Testis (tissue), 3 donors: ENCODE results near the gene PLG. TPM values are rescaled to one million over a fixed set of nuclear protein-coding genes. Genes with fewer than 3 reads are reported as not detected.
"Not testable (repeated sequence)": the region's sequence is repeated elsewhere in the genome, so short reads cannot be mapped to it uniquely, and the experiment has no call there.

Source experiments
- DNase-seq: peaks from one replicate; pipeline ENCODE4 v3.0.0-alpha.2; 2019
- H3K27ac ChIP-seq, 2 donors: fragments of 200-600 bp; sonication (generic); one replicate each; pipeline ENCODE4 v1.5.1; 2019
- H3K27me3 ChIP-seq: fragments of 200-600 bp; sonication (generic); one replicate; pipeline ENCODE4 v1.5.1; 2019
- H3K36me3 ChIP-seq: fragments of 200-600 bp; sonication (generic); one replicate; pipeline ENCODE4 v1.5.1; 2017; ENCODE audit warnings: low read depth; ENCODE audit errors: missing control alignments
- H3K4me1 ChIP-seq: fragments of 200-600 bp; sonication (generic); one replicate; pipeline ENCODE4 v1.5.1; 2019
- H3K4me3 ChIP-seq, 2 donors: fragments of 200-600 bp; sonication (generic); one replicate each; pipeline ENCODE4 v1.5.1; 2017 to 2019
- H3K9me3 ChIP-seq: fragments of 200-600 bp; sonication (generic); one replicate; pipeline ENCODE4 v1.5.1; 2017
- CTCF ChIP-seq, 3 experiments: fragments of 450-650 bp in 2 of 3; fragments of 200-600 bp in 1 of 3; sonication (generic) in 1 of 3; IDR thresholded peaks; one replicate each; pipeline ENCODE4 v1.5.1; 2016 to 2019; ENCODE audit warnings: antibody characterized with exemption in 3 of 3, mild to moderate bottlenecking in 2 of 3, moderate library complexity in 1 of 3
- POLR2A ChIP-seq: fragments of 450-650 bp; IDR thresholded peaks from one replicate; pipeline ENCODE4 v1.6.1; 2017; ENCODE audit warnings: antibody characterized with exemption, mild to moderate bottlenecking, moderate library complexity
- WGBS, 2 donors: methylation state at CpG; one replicate each; pipeline ENCODE4 v1.1.5; 2018; 5-methylcytosine and 5-hydroxymethylcytosine counted together
- intact Hi-C: fragments of 100-400 bp; cut with DNase I; formaldehyde crosslinking; loops from one replicate; pipeline ENCODE4 v1.15.1; 2023; ENCODE audit warnings: low total_unique reads
- polyA plus RNA-seq: library from polyadenylated mRNA; stranded (reverse); fragments of 350-450 nt; fragmentation: Illumina TruSeq; extraction: RNeasy Lipid Tissue Mini Kit (QIAGEN cat#74804); gene quantifications from one replicate; pipeline ENCODE4 v1.2.3, GENCODE V29; 2014; ENCODE audit warnings: low read depth, low replicate concordance; ENCODE audit not compliant: insufficient read depth
- total RNA-seq, 2 donors: library from RNA; depleted of rRNA; stranded (reverse); fragments of >200 nt; gene quantifications; one replicate each; pipeline ENCODE4 v1.2.3, GENCODE V29; 2016

The PLG gene
- total and polyA plus RNA-seq, 3 donors from 2014 or later = 0.62 to 1.5 TPM; not detected in 1

DNA sequence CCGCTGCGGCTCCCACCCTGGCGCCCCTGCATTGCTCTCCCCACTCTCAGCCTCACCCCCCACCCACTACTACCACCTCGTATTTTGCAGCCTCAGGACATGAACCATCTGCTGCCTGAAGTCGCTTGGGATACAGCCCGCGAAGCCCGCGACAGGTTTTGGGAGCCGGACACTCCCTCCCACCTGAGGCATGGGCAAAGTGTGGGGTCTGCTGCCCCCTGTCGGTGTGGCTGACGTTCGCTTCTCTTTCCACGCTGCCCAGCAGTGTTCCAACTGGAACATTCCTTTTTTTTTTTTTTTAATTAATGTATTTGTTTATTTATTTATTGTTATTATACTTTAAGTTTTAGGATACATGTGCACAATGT lies 22.7 kb upstream of the PLG start:
- no peak overlapping the region for H3K27ac ChIP-seq
- no peaks in the 10 kb centered on the region for H3K9me3 ChIP-seq
- no peaks in the 10 kb centered on the region for H3K4me1 ChIP-seq
- intact Hi-C loops = no loop called here
- no peaks in the 10 kb centered on the region for H3K27me3 ChIP-seq
- H3K36me3 ChIP-seq = no peaks in the 10 kb centered on the region
- DNase-seq = peak; percentile 64
- peak in 2 of 3 experiments; percentile 13 to 31 for TF ChIP-seq CTCF (IDR thresholded peaks at IDR 0.05)
- TF ChIP-seq POLR2A = no peak
- H3K4me3 ChIP-seq = peak overlapping the region; percentile 41 to 58
- 2 to 7% methylated on average over 13 of the region's 14 CpGs for WGBS, 2 donors

DNA sequence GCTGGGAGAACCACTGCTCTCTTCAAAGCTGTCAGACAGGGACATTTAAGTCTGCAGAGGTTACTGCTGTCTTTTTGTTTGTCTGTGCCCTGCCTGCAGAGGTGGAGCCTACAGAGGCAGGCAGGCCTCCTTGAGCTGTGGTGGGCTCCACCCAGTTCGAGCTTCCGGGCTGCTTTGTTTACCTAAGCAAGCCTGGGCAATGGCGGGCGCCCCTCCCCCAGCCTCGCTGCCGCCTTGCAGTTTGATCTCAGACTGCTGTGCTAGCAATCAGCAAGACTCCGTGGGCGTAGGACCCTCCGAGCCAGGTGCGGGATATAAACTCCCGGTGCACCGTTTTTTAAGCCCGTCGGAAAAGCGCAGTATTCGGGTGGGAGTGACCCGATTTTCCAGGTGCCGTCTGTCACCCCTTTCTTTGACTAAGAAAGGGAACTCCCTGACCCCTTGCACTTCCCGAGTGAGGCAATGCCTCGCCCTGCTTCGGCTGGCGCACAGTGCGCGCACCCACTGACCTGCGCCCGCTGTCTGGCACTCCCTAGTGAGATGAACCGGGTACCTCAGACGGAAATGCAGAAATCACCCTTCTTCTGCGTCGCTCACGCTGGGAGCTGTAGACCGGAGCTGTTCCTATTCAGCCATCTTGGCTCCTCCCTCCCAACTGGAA lies 16.8 kb upstream of the PLG start:
- intact Hi-C loops, H3K27me3 ChIP-seq, DNase-seq, H3K4me1 ChIP-seq, H3K27ac ChIP-seq, H3K4me3 ChIP-seq, H3K9me3 ChIP-seq, H3K36me3 ChIP-seq: not testable (repeated sequence)
- 91 to 92% methylated on average over 24 to 29 of the region's 32 CpGs for WGBS, 2 donors

DNA sequence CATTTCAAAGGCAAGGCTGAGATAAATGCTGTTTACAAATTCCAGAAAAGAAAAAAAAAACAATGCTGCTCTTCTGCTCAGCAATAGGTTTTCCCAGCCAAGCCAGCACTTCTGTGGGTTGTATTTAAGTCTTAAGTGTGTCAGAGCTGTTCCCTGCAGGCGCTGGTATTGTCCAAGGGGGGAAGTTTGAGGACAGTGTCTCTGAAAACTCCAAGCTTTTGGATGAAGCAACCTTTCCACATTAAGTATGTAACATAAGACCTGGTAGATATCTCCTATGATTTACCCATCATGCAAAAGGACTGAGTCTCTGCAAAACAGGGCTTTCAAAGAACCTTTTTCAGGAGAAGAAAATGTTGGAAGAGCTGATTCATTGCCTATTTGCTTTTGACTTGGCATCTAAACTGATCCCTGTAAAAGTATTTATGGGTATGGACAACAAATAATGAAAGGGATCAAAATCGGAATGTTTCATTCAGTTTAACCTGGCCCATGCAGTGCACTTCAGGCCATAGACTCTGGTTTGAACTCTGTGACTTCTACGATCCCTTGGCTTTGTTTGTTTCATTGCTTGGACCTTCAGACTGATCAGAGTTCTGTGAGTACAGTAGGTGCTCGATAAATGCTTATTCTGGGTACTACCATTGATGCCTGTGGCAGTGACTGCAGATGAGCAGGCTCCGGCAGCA lies 16.1 kb upstream of the PLG start:
- WGBS, 2 donors = 78 to 86% methylated on average over 5 of the region's 5 CpGs
- H3K36me3 ChIP-seq = no peaks in the 10 kb centered on the region
- H3K27me3 ChIP-seq = no peaks in the 10 kb centered on the region
- no peaks in the 10 kb centered on the region for H3K4me1 ChIP-seq
- no peak overlapping the region for H3K4me3 ChIP-seq
- no peaks in the 10 kb centered on the region for H3K9me3 ChIP-seq
- H3K27ac ChIP-seq = no peak overlapping the region
- TF ChIP-seq CTCF (IDR thresholded peaks at IDR 0.05) = no peak
- TF ChIP-seq POLR2A = no peak
- intact Hi-C loops = no loop called here
- no peak for DNase-seq

- no peak overlapping the region for H3K4me3 ChIP-seq
- H3K27ac ChIP-seq = no peak overlapping the region
- no peaks in the 10 kb centered on the region for H3K36me3 ChIP-seq
- no peak for DNase-seq
- WGBS, 2 donors = 83% methylated on average over 9 of the region's 9 CpGs; no CpG with 5 or more reads in 1 of the 2 donors
- no peak for TF ChIP-seq CTCF (IDR thresholded peaks at IDR 0.05)
- no peak for TF ChIP-seq POLR2A
- no peaks in the 10 kb centered on the region for H3K27me3 ChIP-seq
- H3K4me1 ChIP-seq = no peaks in the 10 kb centered on the region
- intact Hi-C loops = no loop called here
- no peaks in the 10 kb centered on the region for H3K9me3 ChIP-seq
Measured at GRCh38 chr6:160690458-160690857, 11.6 kb upstream of the PLG start.

- H3K27ac ChIP-seq = no peak overlapping the region
- H3K36me3 ChIP-seq = no peaks in the 10 kb centered on the region
- 62 to 69% methylated on average over 5 of the region's 5 CpGs for WGBS, 2 donors
- no peaks in the 10 kb centered on the region for H3K9me3 ChIP-seq
- H3K27me3 ChIP-seq = no peaks in the 10 kb centered on the region
- no peak for DNase-seq
- no peak overlapping the region for H3K4me3 ChIP-seq
- intact Hi-C loops = no loop called here
- no peaks in the 10 kb centered on the region for H3K4me1 ChIP-seq
- TF ChIP-seq POLR2A (no peak), CTCF (IDR thresholded peaks at IDR 0.05) (no peak)
Measured at GRCh38 chr6:160691617-160692016, 10.4 kb upstream of the PLG start.
